Body of pancreas (tissue), 4 donors: ENCODE data around the gene SORCS2. TPM values are rescaled to one million over a fixed set of nuclear protein-coding genes. Genes with fewer than 3 reads are reported as not detected.
A peak's percentile ranks its signal among the peaks of the same experiment; 100 is the strongest.

Experiments
- ATAC-seq: fragments of 150-250 bp; one replicate; pipeline ENCODE4 v1.9.1; 2016
- DNase-seq, 4 donors: peaks; one replicate each; pipeline ENCODE4 v3.0.0-alpha.2; 2019
- H3K27ac ChIP-seq, 4 donors: fragments of 200-600 bp; sonication (generic); 1 replicate in 3 of 4; 2 replicates in 1 of 4; pipeline versions ENCODE4 v1.5.1 to v1.6.1; 2016 to 2019; ENCODE audit warnings: mild to moderate bottlenecking in 1 of 4, mixed read lengths in 1 of 4, moderate library complexity in 1 of 4
- H3K27me3 ChIP-seq, 2 donors: fragments of 200-600 bp; sonication (generic); one replicate each; pipeline ENCODE4 v1.6.0; 2016; ENCODE audit warnings: mild to moderate bottlenecking in 1 of 2
- H3K36me3 ChIP-seq, 2 donors: fragments of 200-600 bp; sonication (generic); replicated peaks in 1 of 2; 2 replicates each; pipeline ENCODE4 v1.5.1; 2016; ENCODE audit warnings: low read depth in 2 of 2; ENCODE audit not compliant: insufficient read depth in 1 of 2
- H3K4me1 ChIP-seq: fragments of 200-600 bp; sonication (generic); one replicate; pipeline ENCODE4 v1.6.0; 2016
- H3K4me3 ChIP-seq, 2 donors: fragments of 200-600 bp; sonication (generic); 1 replicate in 1 of 2; 2 replicates in 1 of 2; pipeline ENCODE4 v1.5.1; 2016 to 2019
- H3K9me3 ChIP-seq, 3 donors: fragments of 200-600 bp; sonication (generic); 1 replicate in 2 of 3; 2 replicates in 1 of 3; pipeline ENCODE4 v1.5.1; 2016
- CTCF ChIP-seq, 7 experiments: fragments of 450-650 bp in 4 of 7; fragments of 200-600 bp in 3 of 7; sonication (generic) in 3 of 7; IDR thresholded peaks; one replicate each; pipeline ENCODE4 v1.5.1; 2016 to 2019; ENCODE audit warnings: antibody characterized with exemption in 7 of 7
- POLR2A ChIP-seq, 3 donors: fragments of 450-650 bp; IDR thresholded peaks; one replicate each; pipeline ENCODE4 v1.6.1; 2016; ENCODE audit warnings: antibody characterized with exemption in 3 of 3, mild to moderate bottlenecking in 2 of 3
- WGBS, 2 donors: methylation state at CpG; one replicate each; pipeline ENCODE4 v1.1.5; 2017; 5-methylcytosine and 5-hydroxymethylcytosine counted together
- intact Hi-C: fragments of 100-400 bp; cut with DNase I; formaldehyde crosslinking; loops from one replicate; pipeline ENCODE4 v1.15.1; 2023
- total RNA-seq, 2 donors: library from RNA; depleted of rRNA; stranded (reverse); fragments of >200 nt; gene quantifications; one replicate each; pipeline ENCODE4 v1.1.0, GENCODE V29; 2016

The SORCS2 gene
- total RNA-seq, 2 donors from 2014 or later = 0.26 to 0.33 TPM

- DNase-seq (no peak), ATAC-seq (no peak)
- Histone ChIP-seq H3K27ac (no peak overlapping the region), H3K27me3 (no peaks in the 10 kb centered on the region), H3K9me3 (no peaks in the 10 kb centered on the region), H3K36me3 (no peaks in the 10 kb centered on the region), H3K4me3 (no peak overlapping the region), H3K4me1 (no peaks in the 10 kb centered on the region)
- WGBS, 2 donors = 78 to 100% methylated on average over 1 to 12 of the region's 12 CpGs
- TF ChIP-seq POLR2A (IDR thresholded peaks at IDR 0.05) (no peak), CTCF (IDR thresholded peaks at IDR 0.05) (no peak)
- intact Hi-C loops = no loop called here
Measured at GRCh38 chr4:7693711-7694110, 501.4 kb downstream of the SORCS2 start.

DNA sequence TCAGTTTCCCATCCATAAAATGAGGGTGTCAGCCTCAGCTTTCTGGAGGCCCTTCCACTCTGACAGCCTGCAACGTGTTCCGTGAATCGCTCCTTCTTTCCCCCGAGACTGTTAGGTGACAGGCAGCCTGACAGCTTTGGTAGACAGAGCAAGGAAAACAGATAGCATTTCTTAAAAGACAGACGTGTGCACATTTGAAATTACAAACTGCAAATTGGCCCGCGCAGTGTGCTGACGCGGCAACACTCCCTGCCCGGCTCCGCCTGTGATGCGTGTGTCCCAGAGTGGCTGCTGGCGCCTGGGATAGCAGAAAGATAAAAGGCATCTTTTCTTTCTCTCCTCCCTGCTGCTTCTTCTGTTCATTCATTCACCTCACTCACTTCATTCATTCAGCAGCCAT lies 502.0 kb downstream of the SORCS2 start:
- no peak overlapping the region for H3K4me3 ChIP-seq
- H3K4me1 ChIP-seq = no peaks in the 10 kb centered on the region
- no peaks in the 10 kb centered on the region for H3K36me3 ChIP-seq
- ATAC-seq = no peak
- TF ChIP-seq POLR2A (IDR thresholded peaks at IDR 0.05) = no peak
- TF ChIP-seq CTCF (IDR thresholded peaks at IDR 0.05) = no peak
- H3K27ac ChIP-seq = no peak overlapping the region
- H3K27me3 ChIP-seq = no peaks in the 10 kb centered on the region
- intact Hi-C loops = no loop called here
- no peaks in the 10 kb centered on the region for H3K9me3 ChIP-seq
- 65 to 72% methylated on average over 13 of the region's 13 CpGs for WGBS, 2 donors
- DNase-seq = no peak

DNA sequence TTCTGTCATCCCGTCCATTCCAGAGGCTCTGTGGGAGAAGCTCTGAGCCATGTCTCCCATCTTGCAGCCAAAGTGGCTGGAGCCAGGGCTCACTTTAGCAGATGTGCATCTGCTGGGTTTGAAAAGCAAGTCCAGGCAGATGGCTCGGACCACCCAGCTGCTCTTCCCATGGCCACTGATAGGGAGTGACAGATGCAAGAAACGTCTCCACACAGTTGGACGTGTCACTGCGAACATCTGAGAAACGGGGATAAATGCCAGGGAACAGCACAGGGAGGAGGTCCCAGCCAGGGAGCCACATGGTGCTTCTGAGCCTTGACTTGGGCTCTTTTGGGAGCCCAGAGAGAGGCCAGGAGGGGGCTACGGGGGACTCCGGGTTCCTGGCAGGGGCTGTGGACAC lies 505.0 kb downstream of the SORCS2 start:
- Histone ChIP-seq H3K4me3 (no peak overlapping the region), H3K27me3 (no peaks in the 10 kb centered on the region), H3K4me1 (no peaks in the 10 kb centered on the region), H3K36me3 (no peaks in the 10 kb centered on the region), H3K9me3 (no peaks in the 10 kb centered on the region), H3K27ac (no peak overlapping the region)
- ATAC-seq (no peak), DNase-seq (peak in 1 of 4 donors; percentile 10)
- intact Hi-C loops = no loop called here
- WGBS, 2 donors = 44 to 53% methylated on average over 6 to 8 of the region's 8 CpGs
- no peak for TF ChIP-seq POLR2A (IDR thresholded peaks at IDR 0.05)
- no peak for TF ChIP-seq CTCF (IDR thresholded peaks at IDR 0.05)

DNA sequence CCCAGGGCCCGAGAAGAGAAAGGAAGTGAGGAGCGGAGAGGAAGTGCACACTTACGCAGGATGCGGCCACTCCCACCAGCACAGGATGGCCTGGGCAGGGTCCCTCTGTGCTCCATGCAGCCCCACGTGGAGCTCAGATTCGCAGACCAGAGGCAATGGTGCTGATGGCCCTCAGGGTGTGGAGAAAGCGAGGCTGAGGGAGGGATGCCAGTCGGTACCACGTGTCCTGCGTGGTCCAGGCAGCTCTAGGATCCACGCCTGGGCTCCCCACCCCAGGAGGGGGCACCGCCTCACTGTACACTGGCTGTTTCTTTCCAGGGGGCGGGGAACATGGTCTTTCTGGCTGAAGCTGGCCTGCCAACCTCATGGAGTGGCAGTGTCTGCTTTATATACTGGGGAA lies 505.5 kb downstream of the SORCS2 start:
- H3K27ac ChIP-seq = no peak overlapping the region
- no peak for TF ChIP-seq CTCF (IDR thresholded peaks at IDR 0.05)
- no peak for TF ChIP-seq POLR2A (IDR thresholded peaks at IDR 0.05)

DNA sequence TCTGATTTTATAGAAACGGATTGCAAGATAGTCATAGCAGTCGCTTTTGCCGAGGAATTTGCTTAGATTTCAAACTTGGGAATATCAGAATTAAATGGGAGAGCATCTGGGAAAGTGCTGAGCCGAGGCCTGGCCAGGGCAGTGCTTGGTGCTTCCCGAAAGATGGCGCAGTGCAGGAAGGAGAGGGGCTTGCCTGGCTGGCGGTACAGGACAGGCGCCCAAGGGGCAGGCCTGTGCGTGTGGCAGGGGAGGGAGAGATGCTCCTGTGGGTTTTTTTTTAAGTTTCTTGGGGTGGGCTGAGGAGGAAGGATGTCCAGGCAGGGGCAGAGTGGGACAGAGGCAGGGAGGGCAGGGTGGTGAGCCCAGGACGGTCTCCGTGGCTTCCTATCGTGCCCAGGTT lies 506.2 kb downstream of the SORCS2 start:
- no peak for DNase-seq
- no peak overlapping the region for H3K4me3 ChIP-seq
- no peaks in the 10 kb centered on the region for H3K9me3 ChIP-seq
- ATAC-seq = peak; percentile 16
- no peaks in the 10 kb centered on the region for H3K27me3 ChIP-seq
- H3K27ac ChIP-seq = peak overlapping the region in 1 of 4 donors; percentile 25
- intact Hi-C loops = no loop called here
- WGBS, 2 donors = 46 to 48% methylated on average over 11 to 12 of the region's 12 CpGs
- TF ChIP-seq POLR2A (IDR thresholded peaks at IDR 0.05) (no peak), CTCF (IDR thresholded peaks at IDR 0.05) (no peak)
- H3K4me1 ChIP-seq = no peaks in the 10 kb centered on the region
- no peaks in the 10 kb centered on the region for H3K36me3 ChIP-seq

More for the DNA sequence above, 505.5 kb downstream of the SORCS2 start:
- no peaks in the 10 kb centered on the region for H3K4me1 ChIP-seq
- no peaks in the 10 kb centered on the region for H3K9me3 ChIP-seq
- H3K27me3 ChIP-seq = no peaks in the 10 kb centered on the region
- no peaks in the 10 kb centered on the region for H3K36me3 ChIP-seq
- 57 to 64% methylated on average over 12 to 13 of the region's 13 CpGs for WGBS, 2 donors
- DNase-seq (no peak), ATAC-seq (no peak)
- H3K4me3 ChIP-seq = no peak overlapping the region
- intact Hi-C loops = no loop called here
